KMS-11 (cell line): ENCODE data around the gene PHF21A.

ENCODE experiments used
- H2AFZ ChIP-seq: fragments of 200-600 bp; sonication (generic); 2 replicates; pipeline ENCODE4 v1.6.1; 2016; ENCODE audit warnings: antibody characterized with exemption, mixed run types, low read depth
- H3K27ac ChIP-seq: fragments of 200-600 bp; sonication (generic); 2 replicates; pipeline ENCODE4 v1.6.1; 2016; ENCODE audit warnings: mild to moderate bottlenecking, mixed run types
- H3K27me3 ChIP-seq: fragments of 200-600 bp; sonication (generic); 2 replicates; pipeline ENCODE4 v1.6.1; 2017; ENCODE audit warnings: mild to moderate bottlenecking, low read depth, mixed run types, moderate library complexity; ENCODE audit not compliant: insufficient read depth
- H3K36me3 ChIP-seq: fragments of 200-600 bp; sonication (generic); 2 replicates; pipeline ENCODE4 v1.6.1; 2017; ENCODE audit warnings: mild to moderate bottlenecking, mixed run types; ENCODE audit not compliant: insufficient read depth
- H3K4me1 ChIP-seq: fragments of 200-600 bp; sonication (generic); 2 replicates; pipeline ENCODE4 v1.6.1; 2016; ENCODE audit warnings: mild to moderate bottlenecking, low read depth, mixed run types; ENCODE audit not compliant: poor library complexity, severe bottlenecking
- H3K4me2 ChIP-seq: fragments of 200-600 bp; sonication (generic); 2 replicates; pipeline ENCODE4 v1.7.0; 2016; ENCODE audit warnings: mild to moderate bottlenecking, mixed run types
- H3K4me3 ChIP-seq: fragments of 200-600 bp; sonication (generic); IDR thresholded peaks from 2 replicates; pipeline ENCODE4 v1.6.1; 2017; ENCODE audit warnings: low read depth, low read length, mixed read lengths; ENCODE audit not compliant: insufficient read depth
- H3K79me2 ChIP-seq: fragments of 200-600 bp; sonication (generic); 2 replicates; pipeline ENCODE4 v1.6.1; 2016; ENCODE audit warnings: low read depth, mixed run types; ENCODE audit not compliant: insufficient read depth
- H3K9ac ChIP-seq: fragments of 200-600 bp; sonication (generic); 2 replicates; pipeline ENCODE4 v1.6.1; 2016; ENCODE audit warnings: mild to moderate bottlenecking, mixed run types
- H4K20me1 ChIP-seq: fragments of 200-600 bp; sonication (generic); 2 replicates; pipeline ENCODE4 v1.6.1; 2016; ENCODE audit warnings: mild to moderate bottlenecking, mixed run types; ENCODE audit not compliant: insufficient read depth
- CTCF ChIP-seq: fragments of 200-600 bp; sonication (generic); conservative IDR thresholded peaks from 2 replicates; pipeline ENCODE4 v1.6.1; 2017; ENCODE audit warnings: low read depth, mild to moderate bottlenecking, antibody characterized with exemption, low read length, moderate library complexity, mixed read lengths

PHF21A gene

GRCh38 chr11:45887587-45887986 lies 233.7 kb downstream of the PHF21A start:
- H3K79me2 ChIP-seq, result no peaks in the 10 kb centered on the region
- H4K20me1 ChIP-seq, result no peaks in the 10 kb centered on the region

GRCh38 chr11:45886816-45887520 lies 234.3 kb downstream of the PHF21A start:
- no peak overlapping the region for H3K4me2 ChIP-seq
- no peak for TF ChIP-seq CTCF
- H3K36me3 ChIP-seq, result no peaks in the 10 kb centered on the region
- H3K27me3 ChIP-seq, result no peaks in the 10 kb centered on the region
- no peak overlapping the region for H2AFZ ChIP-seq
- H3K27ac ChIP-seq, result no peak overlapping the region
- no peaks in the 10 kb centered on the region for H3K79me2 ChIP-seq
- H3K4me3 ChIP-seq, result no peak overlapping the region
- no peak overlapping the region for H3K9ac ChIP-seq
- H4K20me1 ChIP-seq, result no peaks in the 10 kb centered on the region
- H3K4me1 ChIP-seq, result peaks cover 2% of the 10 kb centered on the region

More at GRCh38 chr11:45887587-45887986, 233.7 kb downstream of the PHF21A start:
- H2AFZ ChIP-seq, result no peak overlapping the region
- peaks cover 2% of the 10 kb centered on the region for H3K4me1 ChIP-seq
- no peak overlapping the region for H3K4me3 ChIP-seq
- no peak overlapping the region for H3K9ac ChIP-seq
- no peak overlapping the region for H3K27ac ChIP-seq
- H3K27me3 ChIP-seq, result no peaks in the 10 kb centered on the region
- no peaks in the 10 kb centered on the region for H3K36me3 ChIP-seq
- no peak overlapping the region for H3K4me2 ChIP-seq
- TF ChIP-seq CTCF, result no peak

GRCh38 chr11:45885921-45886721 lies 235.1 kb downstream of the PHF21A start:
- H3K4me2 ChIP-seq, result peak overlapping the region; percentile 56
- no peak for TF ChIP-seq CTCF
- no peak overlapping the region for H3K9ac ChIP-seq
- H3K27me3 ChIP-seq, result no peaks in the 10 kb centered on the region
- no peaks in the 10 kb centered on the region for H4K20me1 ChIP-seq
- H3K4me1 ChIP-seq, result peaks cover 2% of the 10 kb centered on the region
- H3K79me2 ChIP-seq, result no peaks in the 10 kb centered on the region
- H3K36me3 ChIP-seq, result no peaks in the 10 kb centered on the region
- no peak overlapping the region for H2AFZ ChIP-seq
- H3K4me3 ChIP-seq, result no peak overlapping the region
- no peak overlapping the region for H3K27ac ChIP-seq

GRCh38 chr11:45885274-45885920 lies 235.9 kb downstream of the PHF21A start, which contains the start of gene MAPK8IP1:
Gene MAPK8IP1 (plus strand): TSS chr11:45885651. CDS start chr11:45885821, 170 bp downstream.
- H3K27me3 ChIP-seq, result no peaks in the 10 kb centered on the region
- H3K4me3 ChIP-seq, result no peak within 1 kb of the TSS
- peaks cover 2% of the 10 kb centered on the region for H3K4me1 ChIP-seq
- no peak within 1 kb of the TSS for H3K9ac ChIP-seq
- H3K36me3 ChIP-seq, result no peaks in the 10 kb centered on the region
- TF ChIP-seq CTCF, result no peak
- no peak within 1 kb of the TSS for H2AFZ ChIP-seq
- H3K27ac ChIP-seq, result no peak within 1 kb of the TSS
- no peaks in the 10 kb centered on the region for H3K79me2 ChIP-seq
- no peaks in the 10 kb centered on the region for H4K20me1 ChIP-seq
- peak within 1 kb of the TSS; percentile 68 for H3K4me2 ChIP-seq
